ENCODE results near the gene RHBDF1.

- TF ChIP-seq CTCF (IDR thresholded peaks at IDR 0.05; ENCODE audit: poor library complexity), result peak; percentile 95
- TF ChIP-seq EZH2phosphoT487 (IDR thresholded peaks at IDR 0.05; ENCODE audit: low read depth, severe bottlenecking, unreplicated experiment), result no peak
- no peak for TF ChIP-seq EZH2 (IDR thresholded peaks at IDR 0.05; ENCODE audit: borderline replicate concordance)
Observed at GRCh38 chr16:65745-66144, 6.7 kb downstream of the RHBDF1 start.

Measured in hepatocyte (in vitro differentiated cells).